Measurements from ENCODE around the gene GRM4.
"Not testable (repeated sequence)": the region's sequence is repeated elsewhere in the genome, so short reads cannot be mapped to it uniquely, and the experiment has no call there.

GRM4 gene

DNA sequence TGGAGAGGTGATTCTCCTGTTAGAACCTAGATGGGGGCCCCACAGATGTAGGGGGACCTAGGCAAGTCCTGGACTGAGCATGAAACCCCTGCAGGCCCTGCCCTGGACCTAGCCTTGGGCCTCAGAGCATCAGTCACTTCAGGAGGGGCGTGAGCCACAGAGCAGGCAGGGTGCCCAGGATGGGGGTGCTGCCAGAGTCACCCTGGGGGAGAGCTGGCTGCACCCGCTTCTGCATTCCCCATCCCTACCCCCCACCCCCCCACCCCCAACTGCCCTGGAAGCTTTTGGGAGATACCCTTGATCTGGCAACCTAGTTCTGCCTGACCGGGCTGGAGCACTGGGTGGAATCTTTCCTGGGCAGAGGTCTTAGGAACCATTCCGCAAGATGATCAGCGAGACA, 125.6 kb downstream of the GRM4 start:
- DNase-seq = no peak

DNA sequence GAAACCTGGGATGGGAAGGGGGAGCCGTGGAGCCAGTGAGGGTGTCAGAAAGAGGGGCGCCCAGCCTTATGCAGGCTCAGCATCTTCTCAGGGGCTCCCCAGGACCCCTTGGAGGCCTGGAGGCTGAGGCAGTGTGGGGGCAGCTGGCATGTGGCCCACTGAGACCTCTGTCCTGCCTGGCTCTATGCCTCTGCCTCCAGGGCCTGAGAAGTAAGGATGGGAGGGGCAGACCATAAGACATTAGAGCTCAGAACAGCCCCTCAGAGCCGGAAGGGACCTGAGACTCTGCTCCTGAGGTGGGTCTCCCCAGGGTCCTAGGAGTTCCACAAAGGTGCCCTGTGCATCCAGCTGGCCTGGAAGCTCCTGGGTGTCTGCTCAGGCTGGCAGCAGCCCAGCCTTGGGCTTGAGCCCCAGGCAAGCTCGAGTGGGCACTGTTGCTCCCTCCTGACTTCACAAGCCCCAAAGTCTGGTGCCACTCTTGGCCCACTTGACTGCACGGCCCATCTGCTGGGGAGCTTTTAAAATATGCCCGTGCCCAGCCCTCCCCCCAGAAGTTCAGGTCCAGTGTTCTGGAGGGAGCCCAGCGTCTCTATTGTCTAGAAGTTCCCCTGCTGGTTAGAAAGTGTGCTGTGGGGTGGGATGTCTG, 126.8 kb downstream of the GRM4 start:
- no peak for DNase-seq

DNA sequence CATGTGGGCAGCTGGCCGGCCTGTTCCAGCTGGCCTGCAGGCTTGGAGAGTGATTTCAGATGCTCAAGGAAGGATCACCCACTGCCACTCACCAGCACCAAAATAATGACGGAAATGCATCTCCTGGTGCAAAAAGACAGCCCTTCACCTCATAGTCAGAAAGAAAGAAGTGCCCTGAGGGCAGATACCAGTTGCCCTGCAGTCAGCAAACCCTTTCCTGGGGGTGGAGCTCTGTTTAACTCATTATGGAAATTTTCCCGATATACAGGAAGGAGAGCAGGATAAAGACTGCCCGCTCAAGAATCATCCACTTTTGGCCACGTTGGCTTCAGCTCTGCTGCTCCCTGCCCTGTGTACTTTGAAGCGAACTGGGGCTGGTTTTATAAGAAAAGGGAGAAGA, 127.9 kb downstream of the GRM4 start:
- DNase-seq = no peak

DNA sequence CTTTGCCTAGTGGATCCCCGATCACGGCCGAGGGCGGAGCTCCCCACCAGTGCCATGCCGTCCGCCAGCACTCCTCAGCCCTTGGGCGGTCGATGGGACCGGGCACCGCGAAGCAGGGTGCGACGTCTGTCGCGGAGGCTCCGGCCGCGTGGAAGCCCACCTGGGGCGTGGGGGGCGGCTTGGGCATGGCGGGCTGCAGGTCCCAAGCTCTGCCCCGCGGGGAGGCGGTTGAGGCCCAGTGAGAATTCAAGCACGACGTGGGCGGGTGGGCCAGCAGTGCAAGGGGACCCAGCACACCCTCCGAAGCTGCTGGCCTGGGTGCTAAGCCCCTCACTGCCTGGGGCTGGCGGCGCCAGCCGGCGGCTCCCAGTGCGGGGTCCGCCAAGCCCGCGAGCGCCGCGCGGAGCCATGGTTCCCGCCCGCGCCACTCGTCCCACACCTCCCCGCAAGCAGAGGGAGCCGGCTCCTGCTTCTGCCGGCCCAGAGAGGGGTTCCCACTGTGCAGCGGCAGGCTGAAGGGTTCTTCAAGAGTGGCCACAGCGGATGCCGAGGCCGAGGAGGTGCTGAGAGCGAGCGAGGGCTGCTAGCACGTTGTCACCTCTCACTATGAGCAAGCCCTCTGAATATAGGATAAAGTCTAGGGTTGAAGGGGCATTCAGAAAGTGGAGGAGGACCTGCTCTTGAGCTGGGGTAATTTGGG, 128.6 kb downstream of the GRM4 start:
- no peak for DNase-seq

DNA sequence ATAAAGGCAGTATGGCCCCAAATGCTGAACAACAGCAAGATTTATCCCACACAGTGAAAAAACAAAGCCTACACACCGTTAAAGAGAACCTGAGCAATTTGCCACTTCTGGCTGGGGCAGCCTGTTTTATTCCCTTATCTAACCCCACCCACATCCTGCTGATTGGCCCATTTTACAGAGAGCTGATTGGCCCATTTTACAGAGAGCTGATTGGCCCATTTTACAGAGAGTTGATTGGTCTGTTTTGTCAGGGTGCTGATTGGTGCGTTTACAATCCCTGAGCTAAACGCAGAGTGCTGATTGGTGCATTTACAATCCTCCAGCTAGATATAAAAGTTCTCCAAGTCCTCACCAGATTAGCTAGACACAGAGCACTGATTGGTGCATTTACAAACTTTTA, 129.3 kb downstream of the GRM4 start:
- DNase-seq = not testable (repeated sequence)

DNA sequence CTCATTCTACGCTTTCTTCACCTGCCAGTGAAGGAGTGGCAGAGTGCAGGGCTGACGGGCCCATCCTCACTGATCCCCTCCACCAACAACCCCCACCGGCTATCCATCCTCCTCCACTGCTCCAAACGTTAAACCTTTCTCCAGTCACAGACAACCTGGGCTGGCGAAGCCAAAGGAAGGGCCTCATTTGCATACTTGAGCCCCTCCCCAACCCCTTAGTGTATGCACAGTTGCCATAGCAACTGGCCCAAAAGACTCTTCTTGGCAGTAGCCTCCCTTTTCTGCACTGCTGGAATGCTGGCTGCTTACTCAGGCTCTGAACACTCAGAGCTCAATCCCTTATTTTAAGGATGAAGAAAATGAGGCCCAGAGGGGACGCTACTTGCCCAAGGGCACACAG, 130.3 kb downstream of the GRM4 start:
- DNase-seq = no peak

DNA sequence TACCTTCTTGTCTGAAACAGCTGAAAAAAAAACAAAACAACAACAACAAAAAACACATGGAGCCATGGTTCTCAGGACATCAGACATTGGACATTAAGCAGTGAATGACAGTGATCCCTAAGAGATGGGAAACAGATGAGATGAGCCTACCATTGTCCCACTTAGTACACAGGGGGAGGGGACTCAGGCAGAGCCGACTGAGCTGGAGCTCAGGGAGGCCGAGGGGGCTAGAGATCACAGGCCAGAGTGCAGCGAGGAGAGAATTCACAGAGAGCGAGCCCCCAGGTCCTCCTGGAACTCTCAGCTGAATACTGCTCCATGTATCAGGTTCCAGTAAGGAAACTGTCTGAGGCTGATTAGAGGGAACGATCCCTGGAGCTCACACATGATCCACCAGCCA, 134.6 kb downstream of the GRM4 start:
- no peak for DNase-seq

DNA sequence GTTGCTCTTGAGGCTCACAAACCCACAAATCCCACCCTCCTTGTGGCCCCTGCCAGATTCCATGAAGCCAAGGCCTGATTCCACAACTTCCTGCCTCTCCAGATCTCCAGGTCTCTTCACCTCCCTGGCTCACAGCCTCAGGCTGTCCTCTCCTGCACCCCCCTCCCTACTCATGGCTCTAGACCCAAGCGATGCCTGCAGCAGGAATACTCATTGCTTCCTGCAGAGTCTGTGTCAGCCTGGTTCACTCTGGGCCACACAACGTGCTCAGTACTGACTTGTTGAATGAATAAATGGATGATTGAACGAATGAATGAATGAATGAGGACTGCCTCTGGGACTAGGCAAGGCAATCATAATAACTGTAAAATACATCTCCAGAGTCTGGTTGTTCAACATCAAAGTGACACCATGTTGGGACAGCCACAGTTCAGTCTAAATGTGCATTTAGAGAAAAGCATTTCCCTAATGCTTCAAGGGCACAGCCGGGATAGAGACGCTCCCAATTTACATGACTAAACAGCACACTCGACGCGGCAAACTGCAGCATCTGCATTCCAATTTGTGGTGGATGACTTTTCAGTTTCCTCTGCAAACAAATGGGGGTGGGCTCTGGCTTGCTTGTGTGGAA, 139.9 kb downstream of the GRM4 start:
- no peak for DNase-seq

DNA sequence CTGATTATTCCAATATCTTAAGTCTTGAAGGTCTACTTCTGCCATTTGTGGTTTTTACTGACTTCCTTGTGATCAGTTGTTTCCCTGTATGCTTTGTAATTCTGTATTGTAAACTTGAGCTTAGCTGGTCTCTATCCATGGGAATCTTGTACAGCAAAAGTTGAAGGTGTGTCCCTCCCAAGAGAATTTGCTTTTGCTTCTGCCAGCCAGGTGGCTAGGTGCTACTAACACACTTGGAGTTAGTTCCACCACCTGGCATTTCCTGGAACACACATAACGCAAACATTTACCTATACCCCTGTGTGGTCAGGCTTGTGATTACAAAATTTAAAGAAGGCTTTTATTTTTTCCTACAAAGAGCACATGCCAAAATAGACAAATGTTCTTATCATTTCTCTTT, 141.2 kb downstream of the GRM4 start:
- DNase-seq = no peak

DNA sequence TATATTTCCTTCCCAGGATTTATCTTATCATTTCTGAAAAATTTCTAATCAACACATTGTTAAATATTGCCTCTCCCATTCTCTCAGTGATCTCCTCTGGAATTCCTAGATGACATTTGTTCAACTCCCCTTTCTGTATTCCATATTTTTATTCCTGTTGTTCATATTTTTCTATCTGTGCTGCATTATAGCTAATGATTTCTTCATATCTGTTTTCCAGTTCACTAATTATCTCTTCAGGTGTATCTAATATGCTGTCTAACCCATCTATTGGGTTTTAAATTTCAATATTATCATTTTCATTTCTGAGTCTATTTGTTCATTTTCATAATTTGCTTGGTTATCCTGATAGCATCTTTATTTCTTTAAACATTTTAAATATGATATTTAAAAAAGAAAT, 141.9 kb downstream of the GRM4 start:
- no peak for DNase-seq

DNA sequence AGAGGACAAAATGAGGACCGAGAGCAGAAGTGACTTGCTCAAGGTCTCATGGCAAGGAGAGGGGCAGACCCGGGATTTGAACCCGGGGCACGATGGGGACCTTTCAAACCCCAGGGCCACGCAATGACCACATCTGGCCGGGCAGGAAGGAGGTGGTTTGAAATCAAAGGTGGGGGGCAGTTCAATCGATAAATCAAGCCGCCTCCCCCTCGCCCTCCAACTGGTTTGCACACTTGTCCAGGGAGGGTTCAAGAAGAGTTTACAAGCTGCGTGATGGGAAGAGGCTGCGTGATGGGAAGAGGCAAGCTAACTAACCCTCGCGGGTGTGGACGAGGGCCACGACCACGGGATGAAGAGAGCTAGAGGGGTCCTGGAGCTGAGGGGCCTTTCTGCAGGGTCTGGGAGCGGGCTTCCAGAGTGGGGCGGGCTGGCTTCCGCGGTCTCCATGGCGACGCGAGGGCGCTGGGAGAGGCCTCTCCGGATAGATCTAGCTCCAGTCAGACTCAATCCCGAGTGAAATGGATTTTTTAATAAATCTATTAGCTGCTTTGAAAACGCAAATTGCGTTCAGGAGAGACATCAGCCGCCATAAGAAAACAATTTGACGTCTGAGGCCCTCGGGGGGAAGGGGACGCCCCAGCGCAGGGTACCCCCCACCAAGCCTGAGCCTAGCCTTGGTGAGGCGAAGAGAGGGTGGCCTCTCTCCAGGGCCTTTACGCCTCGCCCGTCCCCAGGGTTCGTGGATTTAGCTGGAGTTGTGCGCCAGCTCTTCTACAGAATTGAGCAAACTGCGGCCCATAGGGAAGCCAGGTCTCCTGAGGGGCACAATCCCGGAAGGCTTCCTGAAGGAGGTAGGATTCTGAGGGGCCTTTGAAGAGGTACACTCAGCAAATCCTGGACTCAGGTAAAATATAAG, 143.9 kb downstream of the GRM4 start:
- no peak for DNase-seq

DNA sequence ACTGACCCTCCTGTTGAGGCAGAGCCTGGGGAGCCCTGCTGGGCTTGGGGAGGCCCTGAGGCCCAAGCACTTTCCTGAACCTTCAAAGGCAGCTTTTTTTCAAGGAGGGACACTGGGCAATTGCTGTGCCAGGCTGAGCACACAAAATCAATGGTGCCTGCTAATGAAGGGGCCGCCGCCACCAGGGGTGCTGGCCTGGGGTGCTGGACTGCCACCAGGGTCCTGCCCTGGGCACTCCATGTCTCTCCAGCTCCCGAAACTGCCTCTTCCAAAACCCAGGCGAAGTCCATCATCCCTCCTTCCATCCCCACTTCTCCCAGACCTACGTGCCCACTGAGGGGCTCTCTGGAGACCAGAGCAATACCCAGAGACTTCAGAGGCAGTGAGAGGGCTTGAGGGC, 145.6 kb downstream of the GRM4 start:
- DNase-seq = no peak

DNA sequence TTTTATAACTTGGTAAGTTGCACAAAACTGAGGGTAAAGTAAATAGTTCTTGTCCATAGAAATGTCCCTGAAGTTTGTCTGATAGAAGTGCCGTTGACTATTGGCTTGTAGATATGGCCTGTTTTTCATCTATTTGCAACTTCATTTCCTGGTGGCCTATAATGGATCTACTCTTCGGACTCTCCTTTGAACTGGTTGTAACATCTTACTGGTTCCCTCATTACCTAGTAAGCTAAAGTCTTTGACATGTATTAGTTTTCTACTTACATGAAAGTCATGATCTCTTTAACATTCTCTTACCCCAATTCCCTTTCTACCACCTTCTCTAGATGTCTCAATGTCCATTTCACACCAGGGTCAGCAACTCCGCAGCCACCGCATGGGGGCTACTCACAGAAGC, 146.3 kb downstream of the GRM4 start:
- no peak for DNase-seq

DNA sequence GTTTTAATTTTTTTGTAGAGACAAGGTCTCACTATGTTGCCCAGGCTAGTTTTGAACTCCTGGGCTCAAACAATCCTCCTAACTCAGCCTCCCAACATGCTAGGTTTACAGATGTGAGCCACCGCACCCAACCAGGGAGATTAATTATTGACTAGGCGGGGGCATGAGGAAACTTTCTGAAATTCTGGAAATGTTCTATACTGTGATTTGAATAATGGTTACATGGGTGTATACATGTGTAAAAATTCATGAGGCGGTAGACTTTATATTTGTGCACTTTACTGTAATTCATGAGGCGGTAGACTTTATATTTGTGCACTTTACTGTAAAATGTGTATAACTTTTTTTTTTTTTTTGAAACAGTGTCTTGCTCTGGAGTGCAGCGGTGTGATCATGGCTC, 147.2 kb downstream of the GRM4 start:
- no peak for DNase-seq

DNA sequence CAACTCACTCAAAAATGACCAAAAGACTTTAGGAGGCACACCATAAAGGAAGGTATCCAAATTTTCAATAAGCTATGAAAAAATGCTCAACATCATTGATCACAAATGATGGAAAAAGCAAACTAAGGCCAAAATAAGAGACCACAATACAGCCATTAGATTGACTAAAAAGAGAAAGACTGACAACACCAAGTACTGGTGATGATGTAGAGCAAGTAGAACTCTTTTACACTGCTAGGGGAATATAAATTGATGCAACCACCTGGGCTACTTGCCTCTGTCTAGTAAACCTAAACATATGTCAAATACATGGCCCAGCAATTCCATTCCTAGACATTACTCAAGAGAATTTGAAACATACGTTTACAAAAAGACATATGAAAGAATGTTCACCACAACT, 148.6 kb downstream of the GRM4 start:
- no peak for DNase-seq

DNA sequence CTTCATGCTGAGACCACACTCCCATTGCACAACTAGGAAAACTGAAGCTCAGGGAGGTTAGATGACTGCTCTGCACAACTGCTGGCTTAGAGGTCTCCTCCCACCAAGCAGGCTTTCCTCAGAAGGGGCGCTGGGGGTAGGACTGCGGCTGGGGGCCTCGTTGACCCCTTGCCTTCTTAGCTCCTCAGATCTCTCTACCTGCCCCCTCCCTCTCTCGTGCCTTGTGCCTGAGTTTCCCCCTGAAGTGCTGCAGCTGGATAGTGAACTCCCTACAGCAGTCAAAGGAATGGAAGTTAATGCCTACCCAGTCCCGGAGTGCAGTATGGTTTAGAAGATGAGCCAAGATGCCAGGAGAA, 149.8 kb downstream of the GRM4 start:
- DNase-seq = no peak

DNA sequence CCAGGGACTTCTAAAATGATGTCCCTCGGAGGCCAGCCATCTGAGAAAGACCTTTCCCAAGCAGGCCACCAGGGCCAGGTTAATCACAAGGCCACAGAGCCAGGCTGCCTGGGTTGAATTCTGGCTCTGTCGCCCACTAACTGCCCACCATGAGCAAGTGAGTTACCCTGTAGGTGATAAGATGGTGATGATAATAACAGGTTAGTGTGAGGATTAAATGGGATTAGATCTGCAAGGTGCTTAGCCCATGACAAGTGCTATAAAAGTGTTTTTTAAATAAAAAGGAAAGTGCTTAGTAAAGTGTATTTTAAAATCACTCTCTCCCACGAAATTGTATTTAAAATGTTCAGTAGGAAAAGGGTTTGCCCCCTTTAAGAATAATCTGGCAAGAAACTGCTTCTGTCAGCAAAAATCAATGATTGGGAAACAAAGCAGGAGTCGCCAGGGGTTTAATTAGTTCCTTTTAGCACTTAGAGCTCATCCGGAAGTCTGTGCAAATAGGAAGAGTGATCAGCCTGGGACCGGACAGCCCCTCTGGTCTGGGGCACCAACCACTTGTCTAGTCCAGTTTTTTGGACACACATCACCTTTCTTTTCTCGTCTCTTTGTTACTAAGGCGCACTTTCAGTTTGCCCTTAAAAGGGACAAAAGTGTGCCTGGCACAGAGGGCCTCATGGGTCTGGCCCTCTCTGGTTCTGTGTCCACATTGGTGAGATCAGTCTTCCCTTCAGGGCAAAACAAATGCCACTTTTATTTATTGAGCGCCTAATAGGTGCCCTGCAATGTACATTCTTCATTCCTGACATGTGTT, 150.4 kb downstream of the GRM4 start:
- DNase-seq = no peak

DNA sequence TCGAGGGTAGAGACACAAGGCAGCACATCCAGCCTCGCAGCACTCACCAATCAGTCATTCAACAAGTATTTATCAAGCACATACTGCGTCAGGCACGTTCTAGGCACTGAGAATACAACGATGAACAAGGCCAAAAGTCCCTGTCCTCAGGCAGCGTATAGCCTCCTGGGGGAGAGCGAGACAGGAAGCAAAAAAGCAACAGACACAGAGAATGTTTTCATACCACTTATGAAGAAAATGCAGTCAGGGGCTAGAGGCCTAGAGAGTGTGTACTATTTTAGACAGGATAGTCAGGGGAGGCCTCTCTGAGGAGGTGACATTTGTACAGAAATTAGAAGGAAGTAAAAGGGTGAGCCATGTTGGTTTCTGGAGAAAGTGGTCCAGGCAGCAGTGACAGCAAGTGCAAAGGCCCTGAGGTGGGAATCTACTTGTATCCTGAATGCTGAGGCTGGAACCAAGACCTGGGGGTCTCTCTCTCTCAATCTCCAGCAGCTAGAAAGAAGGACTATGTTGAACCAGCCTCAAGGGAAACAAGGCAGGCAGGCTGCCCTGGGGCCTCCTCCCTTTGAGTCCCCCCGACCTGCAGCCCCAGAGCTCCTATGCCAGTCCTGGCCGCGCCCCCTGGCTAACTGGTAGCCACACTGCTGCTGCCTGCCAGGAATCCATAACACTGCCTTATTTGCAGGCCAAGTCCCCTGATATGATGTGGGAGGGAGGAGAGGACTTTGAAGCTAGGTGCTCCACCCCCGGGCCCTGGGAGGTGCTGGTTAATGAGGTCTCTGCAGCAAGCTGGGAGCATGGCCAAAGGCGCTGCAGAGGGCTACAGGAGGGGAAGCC, 151.2 kb downstream of the GRM4 start:
- peak; percentile 2 for DNase-seq

DNA sequence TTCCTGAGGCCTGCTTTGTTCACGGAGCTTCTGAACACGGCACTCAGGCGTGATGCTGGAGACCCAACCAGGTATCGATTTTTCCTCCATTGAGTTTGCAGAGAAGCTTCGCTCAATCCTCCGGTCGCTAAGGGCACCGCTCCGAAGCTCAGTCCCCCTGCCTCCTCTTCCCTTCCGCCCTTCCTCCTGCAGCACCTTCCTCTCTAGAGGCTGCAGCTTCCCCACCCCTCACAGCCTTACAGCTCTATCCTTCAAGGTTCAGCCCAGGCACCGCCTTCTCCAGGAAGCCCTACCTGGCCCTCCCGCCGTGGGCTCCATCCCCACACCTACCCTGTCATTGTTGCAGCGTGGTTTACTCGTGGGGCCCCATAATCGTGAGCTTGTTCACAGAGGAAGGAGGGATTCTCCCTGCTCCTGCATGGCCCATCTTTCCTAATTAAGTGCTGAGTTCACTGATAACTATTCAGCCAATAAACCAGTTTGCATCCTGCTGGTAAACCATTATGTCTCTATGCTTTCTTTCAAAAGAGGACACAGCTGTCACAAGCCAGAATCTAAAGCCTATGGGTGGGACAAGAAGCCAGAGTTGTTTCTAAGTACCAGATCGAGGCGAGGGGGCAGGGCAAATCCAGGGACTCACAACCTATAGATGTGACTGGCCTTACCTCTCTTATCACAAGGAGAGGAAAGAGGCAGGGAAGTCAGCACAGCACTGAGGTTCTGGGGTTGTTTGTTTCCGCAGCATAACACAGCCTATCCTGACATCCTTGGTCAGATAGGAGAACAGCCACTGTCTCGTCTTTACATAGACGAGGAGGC, 152.0 kb downstream of the GRM4 start:
- DNase-seq = no peak

DNA sequence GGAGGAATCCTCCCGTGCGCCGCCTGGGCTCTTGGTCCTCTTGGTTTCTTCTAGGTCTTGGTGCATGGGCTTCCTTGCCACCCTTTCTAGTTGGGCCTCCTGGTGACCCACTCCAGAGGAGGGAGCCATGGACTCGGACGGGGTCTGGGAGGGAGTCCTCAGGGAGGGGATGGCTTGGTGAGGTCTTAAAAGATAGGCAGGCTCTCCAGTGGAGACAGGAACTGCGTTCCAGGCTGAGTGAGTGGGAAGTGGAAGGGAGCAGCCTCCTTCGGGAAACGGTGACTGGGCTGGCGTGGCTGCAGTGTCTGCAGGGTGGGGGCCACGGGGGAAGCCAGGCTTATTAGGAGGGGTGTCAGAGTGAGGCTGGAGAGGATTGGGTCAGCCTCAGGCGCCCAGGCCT, 152.8 kb downstream of the GRM4 start:
- no peak for DNase-seq

DNA sequence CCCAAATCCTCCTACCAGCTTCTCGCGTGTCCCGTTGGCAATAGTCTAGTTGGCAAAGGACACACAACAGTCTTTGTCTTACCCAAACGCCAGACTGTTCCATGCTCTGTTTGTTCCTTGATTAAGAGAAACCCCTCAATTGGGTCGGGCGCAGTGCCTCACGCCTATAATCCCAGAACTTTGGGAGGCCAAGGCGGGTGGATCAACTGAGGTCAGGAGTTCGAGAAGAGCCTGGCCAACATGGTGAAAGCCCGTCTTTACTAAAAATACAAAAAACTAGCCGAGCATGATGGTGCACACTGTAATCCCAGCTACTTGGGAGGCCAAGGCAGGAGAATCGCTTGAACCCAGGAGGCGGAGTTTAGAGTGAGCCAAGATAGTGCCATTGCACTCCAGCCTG, 153.7 kb downstream of the GRM4 start:
- no peak for DNase-seq
